ENCODE data around the gene ABCC2. TPM values are rescaled to one million over a fixed set of nuclear protein-coding genes. Genes with fewer than 3 reads are reported as not detected.

ABCC2 gene
- 0.13 and 0.25 TPM in 2 replicates for total RNA-seq

DNA sequence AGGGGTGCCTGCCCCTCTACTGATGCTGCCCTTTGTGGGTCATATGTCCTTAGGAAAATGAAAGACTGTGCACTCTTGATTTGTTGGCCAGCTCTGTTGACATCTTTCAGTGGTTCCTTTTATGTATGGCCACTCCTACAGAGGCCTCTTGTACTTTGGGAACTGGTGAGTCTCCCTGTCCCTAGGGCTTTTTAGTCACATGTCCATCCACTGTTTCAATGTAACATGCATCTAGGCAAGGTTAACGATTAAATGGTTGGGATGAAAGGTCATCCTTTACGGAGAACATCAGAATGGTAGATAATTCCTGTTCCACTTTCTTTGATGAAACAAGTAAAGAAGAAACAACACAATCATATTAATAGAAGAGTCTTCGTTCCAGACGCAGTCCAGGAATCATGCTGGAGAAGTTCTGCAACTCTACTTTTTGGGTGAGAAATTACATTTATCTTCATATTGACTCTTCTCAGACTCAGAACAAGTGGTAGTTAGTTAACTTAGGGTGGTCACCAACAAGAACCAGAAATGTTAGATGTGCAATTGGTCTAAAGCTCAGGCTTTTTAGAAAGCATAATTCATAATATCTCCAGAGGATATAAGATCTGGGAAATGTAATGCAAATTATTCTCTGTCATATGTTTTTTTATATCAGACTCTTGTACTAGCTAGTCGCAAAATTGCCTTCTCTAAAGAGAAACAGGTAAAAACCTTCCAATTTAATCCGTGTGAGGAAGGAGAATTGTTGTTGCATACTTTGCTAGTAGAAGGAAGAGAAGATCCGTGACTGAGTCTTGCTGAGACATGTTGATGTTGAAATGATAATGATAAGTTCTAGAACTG lies at the start of gene ABCC2:
TSS of gene ABCC2 (plus strand) at position 194 of the 840 bp plus-strand sequence. CDS start at position 399, 205 bp downstream.

Other genes with a start within 250 kb of the ABCC2 start
- not detected in 2 replicates for gene NKX2-3, start 249.7 kb upstream of the ABCC2 start, total RNA-seq
- gene SLC25A28, start 162.2 kb upstream of the ABCC2 start, total RNA-seq: 15.9 and 17.0 TPM in 2 replicates
- 10.4 and 13.2 TPM in 2 replicates for gene ENTPD7, start 123.1 kb upstream of the ABCC2 start, total RNA-seq
- 31.2 and 32.8 TPM in 2 replicates for gene COX15, start 50.5 kb upstream of the ABCC2 start, total RNA-seq
- gene CUTC, start 50.4 kb upstream of the ABCC2 start, total RNA-seq: 12.2 and 14.7 TPM in 2 replicates
- gene DNMBP, start 227.3 kb downstream of the ABCC2 start, total RNA-seq: 24.5 and 38.6 TPM in 2 replicates